Loucy (cell line): ENCODE measurements around the gene ADCY5.

Experiments used
- CTCF ChIP-seq: fragments of 200-600 bp; sonication (generic); conservative IDR thresholded peaks from 2 replicates; pipeline ENCODE4 v1.5.1; 2014; ENCODE audit warnings: mild to moderate bottlenecking, antibody characterized with exemption, low read length
- EZH2phosphoT487 ChIP-seq: fragments of 200-600 bp; IDR thresholded peaks from 2 replicates; pipeline ENCODE4 v1.6.1; 2018; ENCODE audit warnings: antibody characterized with exemption, mild to moderate bottlenecking, moderate library complexity, borderline replicate concordance

- TF ChIP-seq CTCF: no peak
- TF ChIP-seq EZH2phosphoT487: no peak
Observed at GRCh38 chr3:123384256-123384655, 64.6 kb downstream of the ADCY5 start.
